ENCODE measurements around the gene PLPP3. TPM values are rescaled to one million over a fixed set of nuclear protein-coding genes. Genes with fewer than 3 reads are reported as not detected.

Gene PLPP3
- total RNA-seq, 6 donors from 2014 or later, result 30.7 to 117 (median 55.5) TPM

- Histone ChIP-seq H3K27ac (peak overlapping the region in 1 of 4 donors; percentile 27), H3K36me3 (peaks cover 0 to 13% (median 0%) of the 10 kb centered on the region in 4 donors), H3K4me3 (no peak overlapping the region), H3K9me3 (no peaks in the 10 kb centered on the region), H3K4me1 (peaks cover 14 to 30% (median 16%) of the 10 kb centered on the region in 4 donors), H3K27me3 (no peaks in the 10 kb centered on the region)
- no peak for DNase-seq
- no peak for ATAC-seq (ENCODE audit: low FRiP score in 2 of 2)
- TF ChIP-seq CTCF (IDR thresholded peaks at IDR 0.05) (no peak), POLR2AphosphoS5 (IDR thresholded peaks at IDR 0.05) (no peak), EP300 (IDR thresholded peaks at IDR 0.05) (no peak), POLR2A (IDR thresholded peaks at IDR 0.05) (no peak)
- WGBS, 2 donors, result 80% methylated on average over 8 of the region's 8 CpGs
Measured at GRCh38 chr1:56489695-56490094, 89.7 kb downstream of the PLPP3 start.

GRCh38 chr1:56484695-56485094 is 94.7 kb downstream of the PLPP3 start:
- H3K9me3 ChIP-seq, result no peaks in the 10 kb centered on the region
- no peaks in the 10 kb centered on the region for H3K27me3 ChIP-seq
- no peak overlapping the region for H3K4me3 ChIP-seq
- TF ChIP-seq CTCF (IDR thresholded peaks at IDR 0.05) (no peak), POLR2AphosphoS5 (IDR thresholded peaks at IDR 0.05) (no peak), POLR2A (IDR thresholded peaks at IDR 0.05) (no peak), EP300 (IDR thresholded peaks at IDR 0.05) (no peak)
- no peak overlapping the region for H3K27ac ChIP-seq
- no peaks in the 10 kb centered on the region for H3K36me3 ChIP-seq
- no peak for DNase-seq
- ATAC-seq (ENCODE audit: low FRiP score in 2 of 2), result no peak
- H3K4me1 ChIP-seq, result peaks cover 0 to 3% (median 0%) of the 10 kb centered on the region in 4 donors

- 59 to 60% methylated on average over 1 of the region's 1 CpG for WGBS, 2 donors
- Histone ChIP-seq H3K4me3 (no peak overlapping the region), H3K27me3 (no peaks in the 10 kb centered on the region), H3K9me3 (no peaks in the 10 kb centered on the region), H3K27ac (no peak overlapping the region), H3K4me1 (peaks cover 0 to 9% (median 7%) of the 10 kb centered on the region in 4 donors), H3K36me3 (no peaks in the 10 kb centered on the region)
- DNase-seq (no peak), ATAC-seq (ENCODE audit: low FRiP score in 2 of 2) (no peak)
- no peak for TF ChIP-seq CTCF (IDR thresholded peaks at IDR 0.05)
- TF ChIP-seq POLR2A (IDR thresholded peaks at IDR 0.05), result no peak
- no peak for TF ChIP-seq POLR2AphosphoS5 (IDR thresholded peaks at IDR 0.05)
- TF ChIP-seq EP300 (IDR thresholded peaks at IDR 0.05), result no peak
Measured at GRCh38 chr1:56483104-56483503, 96.3 kb downstream of the PLPP3 start.

- DNase-seq (no peak), ATAC-seq (ENCODE audit: low FRiP score in 2 of 2) (no peak)
- no peaks in the 10 kb centered on the region for H3K36me3 ChIP-seq
- no peak overlapping the region for H3K27ac ChIP-seq
- TF ChIP-seq CTCF (IDR thresholded peaks at IDR 0.05) (no peak), POLR2A (IDR thresholded peaks at IDR 0.05) (no peak), EP300 (IDR thresholded peaks at IDR 0.05) (no peak), POLR2AphosphoS5 (IDR thresholded peaks at IDR 0.05) (no peak)
- H3K4me1 ChIP-seq, result peaks cover 0 to 12% (median 11%) of the 10 kb centered on the region in 4 donors
- no peaks in the 10 kb centered on the region for H3K9me3 ChIP-seq
- WGBS, 2 donors, result 93 to 97% methylated on average over 1 of the region's 1 CpG
- no peaks in the 10 kb centered on the region for H3K27me3 ChIP-seq
- no peak overlapping the region for H3K4me3 ChIP-seq
Measured at GRCh38 chr1:56482486-56482885, 96.9 kb downstream of the PLPP3 start.

GRCh38 chr1:56481140-56481694 is 98.1 kb downstream of the PLPP3 start:
- no peak overlapping the region for H3K27ac ChIP-seq
- no peak for DNase-seq
- peaks cover 11 to 24% (median 18%) of the 10 kb centered on the region in 4 donors for H3K4me1 ChIP-seq
- H3K36me3 ChIP-seq, result no peaks in the 10 kb centered on the region
- no peak overlapping the region for H3K4me3 ChIP-seq
- H3K27me3 ChIP-seq, result no peaks in the 10 kb centered on the region
- TF ChIP-seq CTCF (IDR thresholded peaks at IDR 0.05) (no peak), POLR2AphosphoS5 (IDR thresholded peaks at IDR 0.05) (no peak), EP300 (IDR thresholded peaks at IDR 0.05) (no peak), POLR2A (IDR thresholded peaks at IDR 0.05) (no peak)
- H3K9me3 ChIP-seq, result no peaks in the 10 kb centered on the region
- no peak for ATAC-seq (ENCODE audit: low FRiP score in 2 of 2)
